Measurements from ENCODE around the gene XRRA1.
A peak's percentile ranks its signal among the peaks of the same experiment; 100 is the strongest.
"Not testable (repeated sequence)": the region's sequence is repeated elsewhere in the genome, so short reads cannot be mapped to it uniquely, and the experiment has no call there.

The XRRA1 gene

DNA sequence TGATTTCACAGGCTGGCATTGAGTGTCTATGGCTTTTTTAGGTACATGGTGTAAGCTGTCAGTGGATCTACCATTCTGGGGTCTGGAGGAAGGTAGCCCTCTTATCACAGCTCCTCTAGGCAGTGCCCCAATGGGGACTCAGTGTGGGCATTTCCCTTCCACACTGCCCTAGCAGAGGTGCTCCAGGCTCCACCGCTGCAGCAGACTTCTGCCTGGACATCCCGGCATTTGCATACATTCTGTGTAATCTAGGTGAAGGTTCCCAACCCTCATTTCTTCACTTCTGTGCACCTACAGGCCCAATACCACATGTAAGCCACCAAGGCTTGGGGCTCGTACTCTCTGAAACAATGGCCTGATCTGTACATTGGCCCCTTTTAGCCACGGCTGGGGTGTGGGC, 122.0 kb downstream of the XRRA1 start:
- no peak for DNase-seq (ENCODE audit: low read depth)

DNA sequence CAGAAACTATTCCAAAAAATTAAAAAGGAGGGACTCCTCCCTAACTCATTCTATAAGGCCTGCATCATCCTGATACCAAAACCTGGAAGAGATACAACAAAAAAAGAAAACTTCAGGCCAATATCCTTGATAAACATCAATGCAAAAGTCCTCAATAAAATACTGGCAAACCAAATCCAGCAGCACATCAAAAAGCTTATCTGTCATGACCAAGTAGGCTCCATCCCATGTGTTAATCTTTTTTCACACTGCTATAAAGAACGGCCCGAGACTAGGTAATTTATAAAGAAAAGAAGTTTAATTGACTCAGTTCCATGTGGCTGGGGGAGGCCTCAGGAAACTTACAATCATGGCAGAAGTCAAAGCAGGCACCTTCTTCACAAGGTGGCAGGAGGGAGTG, 123.3 kb downstream of the XRRA1 start:
- not testable (repeated sequence) for DNase-seq (ENCODE audit: low read depth)

DNA sequence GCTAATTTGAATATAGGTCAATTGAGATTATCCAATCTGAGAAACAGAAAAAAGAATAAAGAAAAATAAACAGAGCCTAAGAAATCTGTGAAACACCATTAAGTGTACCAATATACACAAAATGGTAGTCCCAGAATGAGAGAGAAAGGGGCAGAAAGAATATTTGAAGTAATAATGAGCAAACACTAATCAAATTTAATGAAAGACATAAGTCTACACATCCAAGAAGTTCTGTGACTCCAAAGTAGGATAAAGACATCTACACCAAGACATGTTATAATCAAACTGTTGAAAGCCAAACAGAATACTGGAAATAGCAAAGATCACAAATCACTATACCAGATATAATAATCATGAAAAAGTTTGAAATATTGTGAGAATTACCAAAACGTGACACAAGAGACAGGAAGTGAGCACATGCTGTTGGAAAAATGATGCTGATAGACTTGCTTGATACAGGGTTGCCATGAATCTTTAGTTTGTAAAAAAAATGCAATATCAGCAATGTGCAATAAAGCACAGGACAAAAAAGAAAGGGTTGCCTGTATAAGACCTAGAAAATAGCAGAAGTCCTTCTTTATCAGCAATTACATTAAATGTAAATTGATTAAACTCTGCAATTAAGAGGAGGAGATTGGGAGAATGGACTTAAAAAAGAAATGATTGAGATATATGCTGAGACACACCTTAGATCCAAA, 124.5 kb downstream of the XRRA1 start:
- DNase-seq (ENCODE audit: low read depth): no peak

DNA sequence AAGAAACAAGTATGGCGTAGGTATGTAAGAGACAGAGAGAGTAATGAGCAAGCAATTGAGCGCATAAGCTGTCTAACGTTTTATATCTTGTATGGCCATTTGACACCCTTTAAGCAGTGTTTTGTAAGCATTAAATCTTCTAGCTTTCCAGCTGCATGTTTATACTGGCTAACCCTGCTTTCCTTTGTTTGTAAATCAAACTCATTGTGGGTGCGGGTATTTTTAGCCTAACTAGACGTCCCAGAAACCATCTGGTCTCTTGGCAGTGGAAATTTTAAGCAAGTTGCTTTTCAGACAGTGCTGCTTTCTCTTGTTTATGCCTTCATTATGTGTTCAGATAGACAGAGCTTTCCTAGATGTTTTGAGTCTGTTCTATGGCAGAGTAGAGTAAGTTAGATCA, 126.7 kb downstream of the XRRA1 start:
- DNase-seq (ENCODE audit: low read depth): peak; percentile 72

DNA sequence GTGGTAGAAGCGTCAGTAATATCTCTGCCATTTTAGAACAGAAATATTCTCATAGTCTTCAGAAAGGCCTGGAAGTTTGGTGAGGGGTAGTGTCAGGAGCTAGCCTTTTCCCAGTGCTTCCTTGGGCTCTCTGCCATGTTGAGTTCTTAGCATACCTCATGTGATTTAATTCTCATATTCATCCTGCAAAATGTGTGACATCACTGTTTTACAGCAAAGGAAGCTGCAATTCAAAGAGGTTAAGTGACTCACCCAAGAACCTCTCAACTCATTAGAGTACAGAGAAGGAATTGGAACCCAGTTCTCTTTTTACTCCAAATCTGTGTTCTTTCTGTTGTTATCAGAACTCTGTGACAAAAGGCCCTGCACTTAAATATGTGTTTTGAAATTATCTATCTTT, 128.1 kb downstream of the XRRA1 start:
- peak; percentile 95 for DNase-seq (ENCODE audit: low read depth)

DNA sequence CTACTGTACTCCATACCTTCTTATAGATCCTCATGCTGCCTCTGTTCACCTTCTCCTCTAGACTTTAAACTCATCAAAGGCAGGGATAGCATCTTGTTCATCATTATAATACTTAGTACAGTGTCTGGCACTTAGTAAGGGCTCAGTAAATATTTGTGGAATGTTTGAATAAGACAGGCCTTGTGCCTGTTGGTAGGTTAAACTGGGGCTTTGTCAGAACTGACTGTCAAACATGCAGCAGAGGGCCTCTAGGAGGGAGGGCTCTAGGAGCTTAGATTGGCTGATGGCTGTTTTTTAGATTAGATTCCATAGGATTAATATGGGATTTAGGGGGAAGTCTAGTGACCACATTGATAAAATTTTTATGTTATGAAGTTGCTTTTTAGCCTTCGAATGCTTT, 129.5 kb downstream of the XRRA1 start:
- DNase-seq (ENCODE audit: low read depth): peak; percentile 67

DNA sequence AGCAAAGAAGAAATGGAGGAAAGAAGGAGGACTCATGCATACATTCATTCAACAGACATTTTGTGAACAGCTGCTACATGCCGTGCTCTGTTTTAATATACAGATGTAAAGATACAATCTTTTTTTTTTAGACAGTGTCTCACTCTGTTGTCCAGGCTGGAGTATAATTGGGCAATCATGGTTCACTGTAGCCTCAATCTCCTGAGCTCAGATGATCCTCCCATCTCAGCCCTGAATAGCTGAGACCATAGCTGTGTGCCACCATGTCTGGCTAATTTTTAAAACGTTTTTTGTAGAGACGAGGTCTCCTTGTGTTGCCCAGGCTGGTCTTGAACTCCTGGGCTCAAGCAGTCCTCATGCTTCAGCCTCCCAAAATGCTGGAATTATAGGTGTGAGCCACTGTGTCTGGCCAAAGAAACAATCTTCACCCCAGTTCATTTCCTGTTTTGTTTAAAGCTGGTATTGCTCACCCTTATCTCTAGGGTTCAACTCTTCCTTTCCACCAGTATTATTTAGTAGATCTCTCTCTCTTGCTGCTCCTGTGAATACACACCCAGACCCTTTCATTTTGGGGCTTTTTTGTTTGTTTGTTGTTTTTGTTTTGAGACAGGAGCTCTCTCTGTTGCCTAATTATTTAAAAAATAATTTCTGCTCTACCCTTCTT, 130.5 kb downstream of the XRRA1 start:
- DNase-seq (ENCODE audit: low read depth): peak; percentile 3

DNA sequence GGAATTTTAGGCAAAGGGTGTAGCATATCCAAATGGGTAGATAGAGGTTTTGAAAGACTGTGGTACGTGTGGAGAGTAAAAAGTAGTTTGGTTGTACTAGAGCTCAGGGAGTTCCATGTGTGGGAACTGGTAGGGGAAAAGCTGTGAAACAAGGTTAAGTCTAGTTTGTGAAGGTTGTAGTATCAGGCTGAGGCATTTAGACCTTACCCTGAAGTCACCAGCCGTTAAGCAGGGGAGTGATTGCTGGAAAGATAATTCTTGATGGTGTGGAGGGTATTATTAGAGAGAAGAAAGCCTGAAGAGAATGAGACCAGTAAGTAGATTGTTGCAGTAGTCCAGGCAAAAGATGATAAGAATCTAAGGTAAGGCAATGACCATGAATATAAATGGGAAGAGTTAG, 132.2 kb downstream of the XRRA1 start:
- DNase-seq (ENCODE audit: low read depth): no peak

DNA sequence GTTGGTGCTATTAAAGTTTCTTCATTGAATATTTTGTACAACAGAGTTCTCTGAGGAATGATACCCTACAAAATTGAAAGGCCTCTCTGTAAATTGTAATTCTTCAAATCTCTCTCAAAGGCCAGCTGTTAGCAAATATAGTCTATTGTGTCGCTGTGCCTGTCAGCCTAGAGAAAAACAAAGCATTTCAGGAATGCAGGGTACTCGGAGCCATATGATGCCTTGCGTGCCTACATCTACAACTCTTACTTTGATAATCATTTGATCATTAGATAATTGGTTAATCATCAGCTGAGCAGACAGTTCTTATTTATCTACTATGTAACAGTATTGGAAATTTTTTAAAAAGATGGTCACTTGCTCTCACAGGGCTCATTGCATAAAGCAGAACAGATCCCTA, 132.9 kb downstream of the XRRA1 start:
- DNase-seq (ENCODE audit: low read depth): no peak

DNA sequence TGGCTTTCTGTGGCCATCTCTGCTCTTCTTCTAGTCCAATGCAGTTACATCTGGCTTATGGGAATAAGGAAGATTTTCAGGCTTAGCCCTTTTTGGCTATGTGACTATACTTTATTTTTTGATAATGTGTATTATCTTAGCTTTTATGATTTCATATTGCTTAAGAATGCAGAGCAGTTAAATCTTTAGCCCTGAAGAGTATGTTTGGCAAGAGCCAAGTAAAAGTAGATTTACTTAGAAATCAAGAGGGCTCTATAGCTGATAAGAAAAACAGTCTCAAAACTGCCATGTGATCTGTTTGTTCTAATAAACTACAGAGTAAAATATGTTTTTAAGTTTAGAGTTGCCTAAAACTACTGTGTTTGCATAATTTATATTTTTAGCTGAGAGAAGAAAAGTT, 139.1 kb downstream of the XRRA1 start:
- DNase-seq (ENCODE audit: low read depth): no peak

DNA sequence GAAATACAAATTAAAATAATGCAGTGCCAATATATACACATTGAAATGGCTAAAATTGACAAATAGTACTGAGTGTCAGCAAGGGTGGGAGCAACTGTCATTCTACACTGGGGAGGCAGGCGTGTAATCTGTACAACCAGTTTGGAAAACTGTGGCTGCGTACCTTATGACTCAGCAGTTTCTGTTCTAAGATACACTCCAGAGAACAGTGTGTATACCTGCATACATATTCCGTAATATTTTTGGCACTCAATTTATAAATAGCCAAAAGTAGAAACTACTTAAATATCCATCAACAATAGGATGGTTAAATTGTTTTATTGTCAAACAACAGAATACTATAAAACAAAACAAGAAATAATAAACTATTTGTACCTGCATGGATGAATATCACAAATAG, 142.6 kb downstream of the XRRA1 start:
- no peak for DNase-seq (ENCODE audit: low read depth)

DNA sequence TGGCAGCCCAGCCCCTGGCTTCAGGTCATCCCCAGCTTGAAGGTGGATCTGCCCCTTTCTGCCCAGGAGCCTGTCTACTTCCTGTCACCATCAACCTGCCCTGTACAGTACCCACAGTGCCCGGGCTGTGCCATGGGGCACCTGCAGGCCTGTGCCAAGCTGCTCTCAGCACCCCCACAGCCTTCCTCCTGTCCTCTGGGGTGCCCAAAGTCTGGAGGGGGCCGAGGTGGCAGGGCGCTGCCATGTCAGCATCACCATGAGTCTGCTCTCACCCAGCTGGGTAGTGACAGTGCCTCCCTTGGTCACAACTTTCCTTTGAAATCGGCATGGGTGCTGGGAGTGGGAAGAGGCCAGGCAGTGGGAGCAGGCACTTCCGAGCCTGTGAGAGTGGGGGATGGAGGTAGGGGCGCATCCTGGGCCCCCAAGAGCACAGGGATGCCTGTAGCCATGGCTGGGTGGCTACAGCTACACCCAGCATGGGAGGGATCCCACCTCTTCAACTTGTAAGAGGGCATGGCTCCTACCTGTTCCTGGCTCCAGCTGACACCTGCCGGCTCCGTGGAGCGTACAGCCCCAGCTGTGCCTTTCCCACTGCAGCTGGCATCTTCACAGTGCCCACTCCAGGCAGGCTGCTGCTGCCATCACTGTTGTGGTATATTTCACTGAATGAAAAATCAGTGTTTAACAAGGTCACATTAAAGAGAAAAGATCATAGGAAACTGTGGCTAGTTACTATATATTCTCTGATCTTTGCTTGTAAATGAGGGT, 157.4 kb downstream of the XRRA1 start:
- DNase-seq (ENCODE audit: low read depth): no peak

Data from EH (cell line).